Measurements from ENCODE around the gene TIMM10. TPM values are rescaled to one million over a fixed set of nuclear protein-coding genes. Genes with fewer than 3 reads are reported as not detected.
A peak's percentile ranks its signal among the peaks of the same experiment; 100 is the strongest.

TIMM10 gene
- total RNA-seq, 1 donor from 2014 or later: 43.2 TPM

DNA sequence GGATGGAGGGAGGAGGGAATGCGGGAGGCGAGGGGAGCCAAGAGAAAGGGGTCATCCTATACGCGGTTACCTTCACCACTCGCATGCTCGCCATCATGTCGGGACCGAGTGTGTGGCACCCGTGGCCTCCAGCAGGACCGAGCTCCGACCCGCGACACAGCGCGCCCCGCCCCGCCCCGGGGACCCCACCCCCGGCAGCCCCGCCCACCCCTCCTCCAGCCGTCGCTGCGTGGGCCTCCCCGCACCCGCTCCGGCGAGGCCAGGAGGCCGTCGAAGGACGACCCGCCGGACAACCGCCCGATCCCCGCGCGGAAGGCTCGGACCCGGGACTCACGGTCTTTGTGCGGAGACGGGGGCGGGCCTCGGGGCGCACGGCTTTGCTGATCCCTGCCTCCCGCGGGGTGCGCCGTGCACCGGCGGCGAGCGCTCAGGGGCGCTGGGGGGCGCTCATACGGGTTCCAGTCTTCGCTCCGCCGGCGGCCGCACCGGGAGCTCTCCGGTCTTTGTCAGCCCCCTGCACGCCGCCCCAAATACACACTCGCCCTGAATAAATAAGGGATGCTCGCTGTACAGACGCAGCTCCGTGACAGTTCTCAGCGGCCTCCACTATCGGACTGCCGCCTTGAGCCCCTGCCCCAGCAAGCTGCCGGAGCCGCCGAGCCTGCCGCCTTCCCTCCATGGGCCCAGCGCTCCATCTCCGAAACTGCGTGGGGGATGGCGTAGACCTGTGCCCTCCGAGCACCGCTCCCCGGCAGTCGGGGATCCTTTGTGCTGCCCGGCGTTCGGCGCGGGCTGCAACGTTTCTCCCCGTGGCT is 37.2 kb upstream of the TIMM10 start, which contains the start of gene UBE2L6:
UBE2L6 (minus strand) TSS at position 158 of the 815 bp plus-strand sequence; CDS start at position 97, 61 bp downstream.
- Mint-ChIP-seq H3K4me3 (ENCODE audit: unreplicated experiment) (peak within 1 kb of the TSS; percentile 91), H3K4me1 (ENCODE audit: low read depth) (peaks cover 32% of the 10 kb centered on the region), H3K27me3 (ENCODE audit: low read depth) (no peaks in the 10 kb centered on the region), H3K9me3 (ENCODE audit: low read depth) (no peaks in the 10 kb centered on the region), H3K36me3 (ENCODE audit: low read depth) (no peaks in the 10 kb centered on the region), H3K27ac (ENCODE audit: unreplicated experiment) (peak within 1 kb of the TSS; percentile 61)
- TF ChIP-seq, protein P1, sequence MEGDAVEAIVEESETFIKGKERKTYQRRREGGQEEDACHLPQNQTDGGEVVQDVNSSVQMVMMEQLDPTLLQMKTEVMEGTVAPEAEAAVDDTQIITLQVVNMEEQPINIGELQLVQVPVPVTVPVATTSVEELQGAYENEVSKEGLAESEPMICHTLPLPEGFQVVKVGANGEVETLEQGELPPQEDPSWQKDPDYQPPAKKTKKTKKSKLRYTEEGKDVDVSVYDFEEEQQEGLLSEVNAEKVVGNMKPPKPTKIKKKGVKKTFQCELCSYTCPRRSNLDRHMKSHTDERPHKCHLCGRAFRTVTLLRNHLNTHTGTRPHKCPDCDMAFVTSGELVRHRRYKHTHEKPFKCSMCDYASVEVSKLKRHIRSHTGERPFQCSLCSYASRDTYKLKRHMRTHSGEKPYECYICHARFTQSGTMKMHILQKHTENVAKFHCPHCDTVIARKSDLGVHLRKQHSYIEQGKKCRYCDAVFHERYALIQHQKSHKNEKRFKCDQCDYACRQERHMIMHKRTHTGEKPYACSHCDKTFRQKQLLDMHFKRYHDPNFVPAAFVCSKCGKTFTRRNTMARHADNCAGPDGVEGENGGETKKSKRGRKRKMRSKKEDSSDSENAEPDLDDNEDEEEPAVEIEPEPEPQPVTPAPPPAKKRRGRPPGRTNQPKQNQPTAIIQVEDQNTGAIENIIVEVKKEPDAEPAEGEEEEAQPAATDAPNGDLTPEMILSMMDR (IDR thresholded peaks at IDR 0.05): peak; percentile 98
- no peak for DNase-seq (ENCODE audit: low spot score)

DNA sequence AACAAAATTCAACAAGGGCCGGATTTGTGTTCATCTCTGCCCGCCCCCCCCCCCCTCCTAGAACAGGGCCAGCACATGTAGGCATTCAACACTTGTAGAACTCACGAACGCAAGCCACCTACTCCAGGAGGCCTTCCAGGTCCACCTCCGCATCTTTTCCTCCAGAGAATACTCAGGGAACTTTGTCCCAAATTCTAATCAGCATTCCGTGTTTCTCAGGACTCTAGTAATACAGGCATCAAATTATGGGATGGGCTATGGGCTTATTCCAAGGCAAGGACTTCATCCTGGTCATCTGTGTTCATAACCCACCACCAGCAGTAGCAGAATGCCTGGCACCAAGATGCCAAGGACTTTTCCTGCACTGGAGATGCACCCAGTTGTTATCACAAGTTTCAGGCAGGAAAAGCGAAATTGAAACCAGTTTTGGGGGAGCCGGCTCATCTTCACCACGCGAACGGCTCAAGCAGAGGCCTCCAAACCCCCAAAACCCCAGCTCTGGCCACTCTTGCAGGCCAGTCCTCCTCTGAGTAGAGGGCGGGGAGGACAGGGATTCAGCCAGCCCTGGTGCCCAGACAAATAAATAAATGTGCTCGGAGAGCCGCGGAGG is 36.5 kb upstream of the TIMM10 start:
- no peaks in the 10 kb centered on the region for H3K9me3 Mint-ChIP-seq (ENCODE audit: low read depth)
- TF ChIP-seq, protein P1 (IDR thresholded peaks at IDR 0.05): no peak
- no peaks in the 10 kb centered on the region for H3K27me3 Mint-ChIP-seq (ENCODE audit: low read depth)
- peaks cover 32% of the 10 kb centered on the region for H3K4me1 Mint-ChIP-seq (ENCODE audit: low read depth)
- H3K36me3 Mint-ChIP-seq (ENCODE audit: low read depth): no peaks in the 10 kb centered on the region
- H3K27ac Mint-ChIP-seq (ENCODE audit: unreplicated experiment): peak overlapping the region; percentile 41
- DNase-seq (ENCODE audit: low spot score): no peak
- peak overlapping the region; percentile 91 for H3K4me3 Mint-ChIP-seq (ENCODE audit: unreplicated experiment)

DNA sequence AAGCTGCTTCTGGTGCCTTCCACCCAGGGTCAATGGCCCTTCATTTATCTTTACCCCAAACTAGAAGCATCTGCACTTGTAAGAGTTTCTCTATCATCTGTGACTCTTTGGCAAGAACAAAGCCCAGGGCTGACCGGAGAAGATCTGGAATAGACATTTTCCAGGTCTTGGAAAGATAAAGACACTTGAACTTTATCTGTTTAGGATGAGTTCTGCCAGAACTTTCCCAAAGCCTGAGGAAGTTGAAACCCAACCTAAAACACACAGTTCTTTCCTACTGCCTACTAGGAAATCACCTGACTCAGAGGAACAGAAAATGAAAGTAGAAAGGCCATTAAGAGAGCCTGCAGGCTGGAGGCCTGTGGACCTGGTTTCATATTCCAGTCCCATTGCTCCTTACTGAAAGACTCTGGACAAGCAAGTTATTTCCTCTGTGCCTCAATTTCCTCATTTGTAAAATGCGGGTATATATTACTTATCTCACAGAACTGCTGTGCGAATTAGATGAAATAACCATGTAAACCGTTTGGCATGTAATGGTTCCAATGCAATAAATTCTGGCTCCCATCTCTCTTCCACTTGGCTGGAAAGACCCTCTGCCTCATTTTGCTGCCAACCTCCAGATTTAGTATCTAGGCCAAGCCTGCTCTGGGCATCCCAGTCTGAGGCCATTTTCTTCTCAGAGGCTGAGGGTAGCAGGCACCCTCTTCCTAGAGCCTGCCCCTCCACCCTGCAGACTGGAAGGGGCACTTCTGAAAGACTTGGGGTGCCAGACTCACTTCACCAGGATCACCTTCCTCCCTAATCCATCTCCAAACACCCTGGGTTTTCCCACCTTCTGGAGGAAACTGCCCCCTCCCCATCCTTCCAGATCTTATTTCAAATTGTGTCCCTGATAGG is 35.7 kb upstream of the TIMM10 start:
- TF ChIP-seq, protein P1 (IDR thresholded peaks at IDR 0.05): no peak
- peaks cover 32% of the 10 kb centered on the region for H3K4me1 Mint-ChIP-seq (ENCODE audit: low read depth)
- no peaks in the 10 kb centered on the region for H3K36me3 Mint-ChIP-seq (ENCODE audit: low read depth)
- peak overlapping the region; percentile 45 for H3K27ac Mint-ChIP-seq (ENCODE audit: unreplicated experiment)
- H3K9me3 Mint-ChIP-seq (ENCODE audit: low read depth): no peaks in the 10 kb centered on the region
- H3K27me3 Mint-ChIP-seq (ENCODE audit: low read depth): no peaks in the 10 kb centered on the region
- peak overlapping the region; percentile 36 for H3K4me3 Mint-ChIP-seq (ENCODE audit: unreplicated experiment)
- DNase-seq (ENCODE audit: low spot score): no peak

DNA sequence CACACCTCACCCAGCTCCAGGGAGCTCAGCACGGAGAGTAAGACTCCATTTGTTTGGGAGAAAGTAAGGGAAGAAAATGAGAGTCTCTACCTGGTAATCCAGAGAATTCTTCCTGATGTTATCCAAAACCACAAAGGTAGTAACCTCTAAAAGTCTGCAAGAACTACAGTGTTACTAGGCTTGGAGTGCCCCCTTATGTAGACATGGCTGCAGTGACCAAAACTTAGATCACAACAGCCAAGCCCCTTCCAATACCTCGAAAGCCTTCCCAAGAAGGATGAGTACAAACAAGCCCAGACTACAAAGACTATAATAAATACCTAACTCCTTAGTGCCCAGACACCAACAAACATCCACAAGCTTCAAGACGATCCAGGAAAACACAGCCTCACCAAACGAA is 32.0 kb upstream of the TIMM10 start:
- TF ChIP-seq, protein P1 (IDR thresholded peaks at IDR 0.05): no peak
- Mint-ChIP-seq H3K9me3 (ENCODE audit: low read depth) (no peaks in the 10 kb centered on the region), H3K4me1 (ENCODE audit: low read depth) (peaks cover 17% of the 10 kb centered on the region), H3K36me3 (ENCODE audit: low read depth) (no peaks in the 10 kb centered on the region), H3K4me3 (ENCODE audit: unreplicated experiment) (no peak overlapping the region), H3K27ac (ENCODE audit: unreplicated experiment) (no peak overlapping the region), H3K27me3 (ENCODE audit: low read depth) (no peaks in the 10 kb centered on the region)
- DNase-seq (ENCODE audit: low spot score): no peak

DNA sequence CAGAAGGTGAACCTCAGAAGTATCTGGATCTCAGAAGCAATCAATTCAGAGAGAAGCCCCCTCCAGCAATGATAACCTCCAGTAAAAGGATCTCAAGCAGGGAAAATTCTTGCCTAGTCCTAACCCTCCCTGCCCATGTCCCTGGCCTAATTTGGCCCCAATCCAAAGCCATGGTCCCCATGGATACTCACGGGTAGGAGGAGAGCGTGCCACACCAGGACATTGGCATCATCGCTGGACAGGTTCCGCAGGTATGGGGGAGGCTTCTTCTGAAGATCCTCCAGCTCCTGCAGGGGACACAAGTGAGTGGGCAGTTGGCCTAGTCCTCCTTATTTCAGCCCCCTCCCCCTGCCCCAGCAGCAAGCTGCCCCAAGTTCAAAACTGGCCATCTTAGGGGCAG is 29.6 kb upstream of the TIMM10 start:
- TF ChIP-seq, protein P1 (IDR thresholded peaks at IDR 0.05): no peak
- no peak for DNase-seq (ENCODE audit: low spot score)
- H3K27ac Mint-ChIP-seq (ENCODE audit: unreplicated experiment): no peak overlapping the region
- H3K4me1 Mint-ChIP-seq (ENCODE audit: low read depth): no peaks in the 10 kb centered on the region
- H3K9me3 Mint-ChIP-seq (ENCODE audit: low read depth): no peaks in the 10 kb centered on the region
- peaks cover 2% of the 10 kb centered on the region for H3K36me3 Mint-ChIP-seq (ENCODE audit: low read depth)
- H3K4me3 Mint-ChIP-seq (ENCODE audit: unreplicated experiment): no peak overlapping the region
- no peaks in the 10 kb centered on the region for H3K27me3 Mint-ChIP-seq (ENCODE audit: low read depth)
